Neuron (in vitro differentiated cells): Measurements from ENCODE around the gene LRRC58.
"Not testable (repeated sequence)": the region's sequence is repeated elsewhere in the genome, so short reads cannot be mapped to it uniquely, and the experiment has no call there.

Experiments used
- H2AFZ ChIP-seq: one replicate; pipeline ENCODE4 v1.6.1; 2013; ENCODE audit warnings: low read depth, mild to moderate bottlenecking, inconsistent platforms, low read length, moderate library complexity
- H3K27me3 ChIP-seq: one replicate; pipeline ENCODE4 v1.6.1; 2013; ENCODE audit warnings: low read length; ENCODE audit not compliant: insufficient read depth
- H3K36me3 ChIP-seq: one replicate; pipeline ENCODE4 v1.6.1; 2013; ENCODE audit warnings: low read length; ENCODE audit not compliant: insufficient read depth
- H3K4me1 ChIP-seq: one replicate; pipeline ENCODE4 v1.6.1; 2013; ENCODE audit warnings: low read length; ENCODE audit not compliant: insufficient read depth
- H3K4me3 ChIP-seq: 2 replicates; pipeline ENCODE4 v1.5.1; 2013; ENCODE audit warnings: mild to moderate bottlenecking, low read length, moderate library complexity
- H3K9me3 ChIP-seq: one replicate; pipeline ENCODE4 v1.6.1; 2013; ENCODE audit warnings: low read length

Gene LRRC58

GRCh38 chr3:120324190-120324589, 25.0 kb downstream of the LRRC58 start:
- no peaks in the 10 kb centered on the region for H3K27me3 ChIP-seq
- H3K4me3 ChIP-seq = no peak overlapping the region
- H2AFZ ChIP-seq = no peak overlapping the region

GRCh38 chr3:120323761-120324160, 25.4 kb downstream of the LRRC58 start:
- H2AFZ ChIP-seq, H3K4me3 ChIP-seq, H3K9me3 ChIP-seq, H3K4me1 ChIP-seq, H3K27me3 ChIP-seq: not testable (repeated sequence)
- peaks cover 31% of the 10 kb centered on the region for H3K36me3 ChIP-seq

More at GRCh38 chr3:120324190-120324589, 25.0 kb downstream of the LRRC58 start:
- H3K4me1 ChIP-seq = no peaks in the 10 kb centered on the region
- H3K9me3 ChIP-seq = peaks cover under 1% of the 10 kb centered on the region
- H3K36me3 ChIP-seq = peaks cover 36% of the 10 kb centered on the region

GRCh38 chr3:120311863-120312794, 37.0 kb downstream of the LRRC58 start:
- no peaks in the 10 kb centered on the region for H3K27me3 ChIP-seq

GRCh38 chr3:120306519-120307455, 42.4 kb downstream of the LRRC58 start:
- no peak overlapping the region for H3K4me3 ChIP-seq

More at GRCh38 chr3:120311863-120312794, 37.0 kb downstream of the LRRC58 start:
- H3K4me3 ChIP-seq = no peak overlapping the region
- H3K9me3 ChIP-seq = peaks cover 21% of the 10 kb centered on the region
- no peak overlapping the region for H2AFZ ChIP-seq
- H3K36me3 ChIP-seq = no peaks in the 10 kb centered on the region
- no peaks in the 10 kb centered on the region for H3K4me1 ChIP-seq

GRCh38 chr3:120304616-120305015, 44.5 kb downstream of the LRRC58 start:
- Histone ChIP-seq H3K27me3 (no peaks in the 10 kb centered on the region), H2AFZ (no peak overlapping the region), H3K4me3 (no peak overlapping the region), H3K9me3 (peaks cover 10% of the 10 kb centered on the region), H3K36me3 (no peaks in the 10 kb centered on the region), H3K4me1 (peaks cover 8% of the 10 kb centered on the region)

More at GRCh38 chr3:120306519-120307455, 42.4 kb downstream of the LRRC58 start:
- H3K36me3 ChIP-seq = no peaks in the 10 kb centered on the region
- peaks cover 7% of the 10 kb centered on the region for H3K4me1 ChIP-seq
- no peaks in the 10 kb centered on the region for H3K27me3 ChIP-seq
- no peak overlapping the region for H2AFZ ChIP-seq
- peaks cover 12% of the 10 kb centered on the region for H3K9me3 ChIP-seq

GRCh38 chr3:120302361-120302760, 46.8 kb downstream of the LRRC58 start:
- Histone ChIP-seq H3K9me3 (peaks cover 6% of the 10 kb centered on the region), H3K36me3 (no peaks in the 10 kb centered on the region), H3K4me3 (no peak overlapping the region), H3K4me1 (peaks cover 8% of the 10 kb centered on the region), H2AFZ (no peak overlapping the region), H3K27me3 (no peaks in the 10 kb centered on the region)

GRCh38 chr3:120300971-120301370, 48.2 kb downstream of the LRRC58 start:
- Histone ChIP-seq H2AFZ (no peak overlapping the region), H3K27me3 (no peaks in the 10 kb centered on the region), H3K4me3 (no peak overlapping the region), H3K4me1 (peaks cover 8% of the 10 kb centered on the region), H3K9me3 (no peaks in the 10 kb centered on the region), H3K36me3 (no peaks in the 10 kb centered on the region)

GRCh38 chr3:120299403-120299802, 49.8 kb downstream of the LRRC58 start:
- no peaks in the 10 kb centered on the region for H3K9me3 ChIP-seq
- no peak overlapping the region for H3K4me3 ChIP-seq

GRCh38 chr3:120298996-120299395, 50.2 kb downstream of the LRRC58 start:
- Histone ChIP-seq H3K4me3 (no peak overlapping the region), H3K9me3 (no peaks in the 10 kb centered on the region), H3K4me1 (peaks cover 8% of the 10 kb centered on the region), H3K27me3 (no peaks in the 10 kb centered on the region), H2AFZ (no peak overlapping the region), H3K36me3 (no peaks in the 10 kb centered on the region)

More at GRCh38 chr3:120299403-120299802, 49.8 kb downstream of the LRRC58 start:
- H3K36me3 ChIP-seq = no peaks in the 10 kb centered on the region
- no peak overlapping the region for H2AFZ ChIP-seq
- H3K27me3 ChIP-seq = no peaks in the 10 kb centered on the region
- H3K4me1 ChIP-seq = peaks cover 8% of the 10 kb centered on the region

GRCh38 chr3:120291552-120291951, 57.6 kb downstream of the LRRC58 start:
- not testable (repeated sequence) for H3K27me3 ChIP-seq, H3K4me1 ChIP-seq, H3K36me3 ChIP-seq, H2AFZ ChIP-seq, H3K4me3 ChIP-seq, H3K9me3 ChIP-seq

- H2AFZ ChIP-seq = no peak overlapping the region
- no peak overlapping the region for H3K4me3 ChIP-seq
- no peaks in the 10 kb centered on the region for H3K36me3 ChIP-seq
- H3K4me1 ChIP-seq = no peaks in the 10 kb centered on the region
- peaks cover 5% of the 10 kb centered on the region for H3K9me3 ChIP-seq
- H3K27me3 ChIP-seq = peaks cover under 1% of the 10 kb centered on the region
Observed at GRCh38 chr3:120289636-120290035, 59.5 kb downstream of the LRRC58 start.

- Histone ChIP-seq H3K4me3 (no peak overlapping the region), H3K4me1 (no peaks in the 10 kb centered on the region)
Observed at GRCh38 chr3:120286465-120286864, 62.7 kb downstream of the LRRC58 start.

GRCh38 chr3:120285508-120285841, 63.7 kb downstream of the LRRC58 start:
- Histone ChIP-seq H2AFZ (no peak overlapping the region), H3K27me3 (peaks cover 3% of the 10 kb centered on the region), H3K4me3 (no peak overlapping the region), H3K4me1 (no peaks in the 10 kb centered on the region), H3K9me3 (peaks cover 5% of the 10 kb centered on the region), H3K36me3 (no peaks in the 10 kb centered on the region)

More at GRCh38 chr3:120286465-120286864, 62.7 kb downstream of the LRRC58 start:
- Histone ChIP-seq H3K9me3 (peaks cover 5% of the 10 kb centered on the region), H3K36me3 (no peaks in the 10 kb centered on the region), H2AFZ (no peak overlapping the region), H3K27me3 (peaks cover 3% of the 10 kb centered on the region)
